Loucy (cell line): Measurements from ENCODE around the gene TBX3.
"Not testable (repeated sequence)": the region's sequence is repeated elsewhere in the genome, so short reads cannot be mapped to it uniquely, and the experiment has no call there.

Experiments
- H2AFZ ChIP-seq: fragments of 200-600 bp; sonication (generic); 2 replicates; pipeline ENCODE4 v1.6.0; 2016; ENCODE audit warnings: antibody characterized with exemption, mild to moderate bottlenecking, low read length, moderate library complexity
- H3F3A ChIP-seq: fragments of 200-600 bp; 2 replicates; pipeline ENCODE4 v1.6.0; 2016; ENCODE audit warnings: antibody characterized with exemption, low read depth, mild to moderate bottlenecking
- H3K27me3 ChIP-seq: fragments of 200-600 bp; sonication (generic); 2 replicates; pipeline ENCODE4 v1.6.1; 2014; ENCODE audit warnings: low read length, mild to moderate bottlenecking; ENCODE audit not compliant: insufficient read depth, poor library complexity, severe bottlenecking
- H3K36me3 ChIP-seq: fragments of 200-600 bp; sonication (generic); 2 replicates; pipeline ENCODE4 v1.6.1; 2016; ENCODE audit warnings: low read length; ENCODE audit not compliant: insufficient read depth
- H3K4me1 ChIP-seq: fragments of 200-600 bp; sonication (generic); 2 replicates; pipeline ENCODE4 v1.5.1; 2014; ENCODE audit warnings: low read length, mild to moderate bottlenecking; ENCODE audit not compliant: insufficient read depth, poor library complexity, severe bottlenecking
- H3K4me2 ChIP-seq: fragments of 200-600 bp; sonication (generic); 2 replicates; pipeline ENCODE4 v1.6.0; 2014; ENCODE audit warnings: antibody characterized with exemption, low read length, low read depth, mild to moderate bottlenecking; ENCODE audit not compliant: poor library complexity, severe bottlenecking
- H3K4me3 ChIP-seq: fragments of 200-600 bp; sonication (generic); 2 replicates; pipeline ENCODE4 v1.5.1; 2014; ENCODE audit warnings: low read length, mild to moderate bottlenecking, mixed read lengths; ENCODE audit not compliant: poor library complexity, severe bottlenecking
- H3K79me2 ChIP-seq: fragments of 200-600 bp; sonication (generic); 2 replicates; pipeline ENCODE4 v1.6.1; 2014; ENCODE audit warnings: low read length; ENCODE audit not compliant: insufficient read depth
- H3K9ac ChIP-seq: fragments of 200-600 bp; sonication (generic); 2 replicates; pipeline ENCODE4 v1.6.0; 2014; ENCODE audit warnings: mild to moderate bottlenecking, low read depth, low read length, moderate library complexity; ENCODE audit not compliant: poor library complexity, severe bottlenecking
- H3K9me2 ChIP-seq: fragments of 200-600 bp; sonication (generic); replicated peaks from 2 replicates; pipeline ENCODE4 v1.6.1; 2016; ENCODE audit warnings: low read depth, low read length, mixed read lengths
- H3K9me3 ChIP-seq: fragments of 200-600 bp; sonication (generic); 2 replicates; pipeline ENCODE4 v1.6.1; 2014; ENCODE audit warnings: mild to moderate bottlenecking, antibody characterized with exemption, low read length, low read depth; ENCODE audit not compliant: insufficient read depth
- H4K20me1 ChIP-seq: fragments of 200-600 bp; sonication (generic); 2 replicates; pipeline ENCODE4 v1.6.0; 2014; ENCODE audit warnings: antibody characterized with exemption, low read length, mild to moderate bottlenecking; ENCODE audit not compliant: insufficient read depth, poor library complexity, severe bottlenecking
- CTCF ChIP-seq: fragments of 200-600 bp; sonication (generic); conservative IDR thresholded peaks from 2 replicates; pipeline ENCODE4 v1.5.1; 2014; ENCODE audit warnings: mild to moderate bottlenecking, antibody characterized with exemption, low read length
- EZH2phosphoT487 ChIP-seq: fragments of 200-600 bp; IDR thresholded peaks from 2 replicates; pipeline ENCODE4 v1.6.1; 2018; ENCODE audit warnings: antibody characterized with exemption, mild to moderate bottlenecking, moderate library complexity, borderline replicate concordance

Gene TBX3

GRCh38 chr12:114726092-114726710 lies 42.2 kb upstream of the TBX3 start:
- H4K20me1 ChIP-seq: no peaks in the 10 kb centered on the region
- H3K27me3 ChIP-seq: no peaks in the 10 kb centered on the region
- H2AFZ ChIP-seq: no peak overlapping the region
- no peaks in the 10 kb centered on the region for H3K9me2 ChIP-seq
- H3K9me3 ChIP-seq: no peaks in the 10 kb centered on the region
- TF ChIP-seq EZH2phosphoT487 (no peak), CTCF (no peak)
- no peaks in the 10 kb centered on the region for H3F3A ChIP-seq
- H3K79me2 ChIP-seq: no peaks in the 10 kb centered on the region
- H3K4me1 ChIP-seq: no peaks in the 10 kb centered on the region
- H3K4me2 ChIP-seq: no peak overlapping the region
- H3K36me3 ChIP-seq: no peaks in the 10 kb centered on the region
- H3K9ac ChIP-seq: no peak overlapping the region
- H3K4me3 ChIP-seq: no peak overlapping the region

DNA sequence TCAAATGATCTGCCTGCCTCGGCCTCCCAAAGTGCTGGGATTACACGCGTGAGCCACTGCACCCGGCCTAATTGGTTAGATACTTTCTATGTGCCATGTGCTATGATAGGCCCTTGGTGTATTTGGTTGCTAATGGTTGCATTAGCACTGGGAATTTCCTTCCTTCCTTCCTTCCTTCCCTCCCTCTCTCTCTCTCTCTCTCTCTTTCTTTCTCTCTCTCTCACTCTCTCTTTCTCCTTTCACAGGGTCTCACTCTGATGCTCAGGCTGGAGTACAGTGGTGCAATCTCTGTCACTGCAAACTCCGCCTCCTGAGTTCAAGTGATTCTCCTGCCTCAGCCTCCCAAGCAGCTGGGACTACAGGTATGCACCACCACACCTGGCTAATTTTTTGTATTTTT lies 38.2 kb upstream of the TBX3 start:
- not testable (repeated sequence) for H3K4me2 ChIP-seq, H3F3A ChIP-seq, H3K27me3 ChIP-seq, H3K36me3 ChIP-seq, H3K79me2 ChIP-seq, H3K4me1 ChIP-seq, H4K20me1 ChIP-seq, H3K9ac ChIP-seq, H3K4me3 ChIP-seq, H3K9me3 ChIP-seq, H3K9me2 ChIP-seq, H2AFZ ChIP-seq

DNA sequence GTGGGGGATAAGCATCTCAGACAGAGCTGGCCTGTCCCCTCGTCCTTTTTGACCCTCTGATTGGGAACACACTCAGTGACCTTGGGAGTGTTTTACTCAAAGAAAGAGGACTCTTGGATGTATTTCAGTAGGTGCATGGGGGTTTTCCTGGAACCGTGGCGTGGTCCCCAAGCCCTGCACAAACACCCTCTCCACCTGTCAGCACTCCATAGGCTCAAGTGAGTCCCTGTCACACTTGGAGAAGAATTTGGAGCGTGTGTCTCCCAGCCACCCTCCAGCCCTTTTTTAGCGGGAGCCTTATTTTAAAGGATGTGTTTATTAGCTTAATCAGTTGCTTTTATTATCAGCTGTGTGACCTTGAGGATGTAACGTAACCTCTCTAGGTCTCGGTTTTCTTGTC lies 37.3 kb upstream of the TBX3 start:
- Histone ChIP-seq H3K9me2 (no peaks in the 10 kb centered on the region), H2AFZ (no peak overlapping the region), H3K4me3 (no peak overlapping the region), H3K9me3 (no peaks in the 10 kb centered on the region; the same call in 1 of the 2 replicates), H3K36me3 (no peaks in the 10 kb centered on the region), H3K4me1 (no peaks in the 10 kb centered on the region), H3K27me3 (no peaks in the 10 kb centered on the region), H4K20me1 (no peaks in the 10 kb centered on the region), H3K9ac (no peak overlapping the region), H3K4me2 (no peak overlapping the region), H3K79me2 (no peaks in the 10 kb centered on the region), H3F3A (no peaks in the 10 kb centered on the region)
- no peak for TF ChIP-seq EZH2phosphoT487
- no peak for TF ChIP-seq CTCF

- H3F3A ChIP-seq: no peaks in the 10 kb centered on the region
- no peaks in the 10 kb centered on the region for H3K36me3 ChIP-seq
- no peaks in the 10 kb centered on the region for H3K4me1 ChIP-seq
- H3K4me3 ChIP-seq: no peak overlapping the region
- no peaks in the 10 kb centered on the region for H3K79me2 ChIP-seq
- H3K9ac ChIP-seq: no peak overlapping the region
- H4K20me1 ChIP-seq: no peaks in the 10 kb centered on the region
- TF ChIP-seq CTCF: no peak
- no peak for TF ChIP-seq EZH2phosphoT487
- no peak overlapping the region for H3K4me2 ChIP-seq
- H3K9me2 ChIP-seq: no peaks in the 10 kb centered on the region
- no peak overlapping the region for H2AFZ ChIP-seq
- peaks cover 3% of the 10 kb centered on the region; the same call in 1 of the 2 replicates for H3K9me3 ChIP-seq
- no peaks in the 10 kb centered on the region for H3K27me3 ChIP-seq
Observed at GRCh38 chr12:114713466-114714215, 29.7 kb upstream of the TBX3 start.
